ENCODE measurements around the gene CYB5R3. TPM values are rescaled to one million over a fixed set of nuclear protein-coding genes. Genes with fewer than 3 reads are reported as not detected.

CYB5R3 gene
- polyA plus RNA-seq, 1 of the 3 experiments (the other 2 are of a cell fraction): 106 TPM

DNA sequence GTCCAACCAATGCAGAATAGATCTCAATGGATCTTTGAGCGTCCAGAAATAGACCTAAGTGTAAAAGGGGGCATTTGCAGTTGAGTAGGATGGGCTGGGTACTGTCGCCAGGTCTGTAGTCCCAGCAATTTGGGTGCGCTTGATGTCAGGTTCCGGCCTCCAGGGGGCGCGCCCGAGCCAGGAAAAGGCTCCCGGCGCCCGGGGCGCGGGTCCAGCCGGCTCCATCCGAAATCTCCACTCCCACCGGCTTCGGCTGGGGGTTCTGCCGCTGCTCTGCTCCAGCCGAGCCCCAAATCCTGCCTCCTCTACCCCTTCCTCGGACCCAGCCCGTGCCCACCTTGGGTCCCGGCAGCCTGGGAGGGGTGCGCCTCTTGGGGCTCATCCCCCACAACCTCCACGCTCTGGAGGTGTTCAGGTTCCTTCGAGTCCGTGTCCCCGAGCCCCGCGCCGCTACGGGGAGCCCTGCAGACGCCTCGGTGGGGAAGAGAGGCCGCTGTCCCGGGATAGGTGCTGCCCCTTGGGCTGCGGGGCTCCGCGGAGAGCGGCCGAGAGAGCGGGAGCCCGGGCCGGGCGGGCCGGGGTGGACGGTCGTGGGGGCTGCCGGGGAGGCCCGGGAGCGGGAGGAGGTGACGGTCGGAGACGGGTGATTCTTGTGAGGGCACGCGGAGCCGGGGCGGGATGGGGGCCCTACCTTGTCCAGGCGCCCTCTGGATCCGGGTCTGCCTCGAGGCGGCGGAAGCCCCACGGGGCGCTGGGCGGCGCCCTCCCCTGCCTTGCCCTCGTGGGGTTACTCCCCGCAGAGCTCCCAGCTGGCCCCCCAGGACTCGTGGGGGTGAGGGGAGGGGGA is 13.0 kb upstream of the CYB5R3 start:
- 34% methylated on average over 6 of the region's 68 CpGs for WGBS (ENCODE audit: low lambda C conversion rate)

DNA sequence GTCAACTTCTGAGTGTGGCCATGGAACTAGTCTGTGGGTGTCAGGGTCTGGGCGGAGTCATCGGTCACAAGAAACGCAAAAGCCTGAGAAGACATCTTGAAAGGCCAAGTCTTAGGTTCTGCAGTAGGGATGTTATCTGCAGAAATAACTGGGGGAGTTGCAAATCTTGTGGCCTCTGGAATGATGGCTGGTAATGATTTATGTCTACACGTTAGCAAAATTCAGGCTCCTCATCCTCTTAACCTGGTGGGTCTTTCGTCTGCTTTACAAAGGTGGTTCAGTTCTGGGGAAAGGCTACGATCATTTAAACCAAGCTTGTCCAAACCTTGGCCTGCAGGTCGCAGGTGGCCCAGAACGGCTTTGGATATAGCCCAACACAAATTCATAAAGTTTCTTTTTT is 7.4 kb upstream of the CYB5R3 start:
- Histone ChIP-seq H3K9me3 (no peaks in the 10 kb centered on the region), H3K4me3 (ENCODE audit: low read depth in 2 of 2, low read length in 1 of 2) (no peak overlapping the region), H3F3A (replicated peaks; ENCODE audit: insufficient read depth) (no peaks in the 10 kb centered on the region), H3K36me3 (replicated peaks in 1 of 2; ENCODE audit: control insufficient read depth in 1 of 2, insufficient read depth in 2 of 2, low read length in 1 of 2) (no peaks in the 10 kb centered on the region), H3K4me1 (ENCODE audit: control insufficient read depth in 1 of 2, insufficient read depth in 2 of 2, low read depth in 1 of 2, low read length in 1 of 2) (no peaks in the 10 kb centered on the region), H3K9ac (no peak overlapping the region), H3K27me3 (ENCODE audit: insufficient read depth) (no peaks in the 10 kb centered on the region), H3K4me2 (no peak overlapping the region), H3K27ac (ENCODE audit: low read depth in 2 of 2, low read length in 1 of 2) (no peak overlapping the region), H4K20me1 (ENCODE audit: insufficient read depth) (no peaks in the 10 kb centered on the region), H3K79me2 (ENCODE audit: insufficient read depth) (no peaks in the 10 kb centered on the region), H3K9me2 (no peaks in the 10 kb centered on the region), H2AFZ (ENCODE audit: low read depth) (no peak overlapping the region)
- no peak for DNase-seq
- POLR2A ChIA-PET: no interaction called here
- CTCF ChIA-PET: no interaction called here
- WGBS (ENCODE audit: low lambda C conversion rate): 95% methylated on average over 6 of the region's 8 CpGs
- TF ChIP-seq FOXM1 (IDR thresholded peaks at IDR 0.05; ENCODE audit: low read depth) (no peak), NFIC (IDR thresholded peaks at IDR 0.05; ENCODE audit: borderline replicate concordance) (no peak), NRF1 (IDR thresholded peaks at IDR 0.05; ENCODE audit: low read depth, low read length) (no peak), RXRA (IDR thresholded peaks at IDR 0.05; ENCODE audit: borderline replicate concordance, low read depth) (no peak)
- TF ChIP-seq, protein P1, sequence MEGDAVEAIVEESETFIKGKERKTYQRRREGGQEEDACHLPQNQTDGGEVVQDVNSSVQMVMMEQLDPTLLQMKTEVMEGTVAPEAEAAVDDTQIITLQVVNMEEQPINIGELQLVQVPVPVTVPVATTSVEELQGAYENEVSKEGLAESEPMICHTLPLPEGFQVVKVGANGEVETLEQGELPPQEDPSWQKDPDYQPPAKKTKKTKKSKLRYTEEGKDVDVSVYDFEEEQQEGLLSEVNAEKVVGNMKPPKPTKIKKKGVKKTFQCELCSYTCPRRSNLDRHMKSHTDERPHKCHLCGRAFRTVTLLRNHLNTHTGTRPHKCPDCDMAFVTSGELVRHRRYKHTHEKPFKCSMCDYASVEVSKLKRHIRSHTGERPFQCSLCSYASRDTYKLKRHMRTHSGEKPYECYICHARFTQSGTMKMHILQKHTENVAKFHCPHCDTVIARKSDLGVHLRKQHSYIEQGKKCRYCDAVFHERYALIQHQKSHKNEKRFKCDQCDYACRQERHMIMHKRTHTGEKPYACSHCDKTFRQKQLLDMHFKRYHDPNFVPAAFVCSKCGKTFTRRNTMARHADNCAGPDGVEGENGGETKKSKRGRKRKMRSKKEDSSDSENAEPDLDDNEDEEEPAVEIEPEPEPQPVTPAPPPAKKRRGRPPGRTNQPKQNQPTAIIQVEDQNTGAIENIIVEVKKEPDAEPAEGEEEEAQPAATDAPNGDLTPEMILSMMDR (IDR thresholded peaks at IDR 0.05): no peak
- TF ChIP-seq, protein P2, sequence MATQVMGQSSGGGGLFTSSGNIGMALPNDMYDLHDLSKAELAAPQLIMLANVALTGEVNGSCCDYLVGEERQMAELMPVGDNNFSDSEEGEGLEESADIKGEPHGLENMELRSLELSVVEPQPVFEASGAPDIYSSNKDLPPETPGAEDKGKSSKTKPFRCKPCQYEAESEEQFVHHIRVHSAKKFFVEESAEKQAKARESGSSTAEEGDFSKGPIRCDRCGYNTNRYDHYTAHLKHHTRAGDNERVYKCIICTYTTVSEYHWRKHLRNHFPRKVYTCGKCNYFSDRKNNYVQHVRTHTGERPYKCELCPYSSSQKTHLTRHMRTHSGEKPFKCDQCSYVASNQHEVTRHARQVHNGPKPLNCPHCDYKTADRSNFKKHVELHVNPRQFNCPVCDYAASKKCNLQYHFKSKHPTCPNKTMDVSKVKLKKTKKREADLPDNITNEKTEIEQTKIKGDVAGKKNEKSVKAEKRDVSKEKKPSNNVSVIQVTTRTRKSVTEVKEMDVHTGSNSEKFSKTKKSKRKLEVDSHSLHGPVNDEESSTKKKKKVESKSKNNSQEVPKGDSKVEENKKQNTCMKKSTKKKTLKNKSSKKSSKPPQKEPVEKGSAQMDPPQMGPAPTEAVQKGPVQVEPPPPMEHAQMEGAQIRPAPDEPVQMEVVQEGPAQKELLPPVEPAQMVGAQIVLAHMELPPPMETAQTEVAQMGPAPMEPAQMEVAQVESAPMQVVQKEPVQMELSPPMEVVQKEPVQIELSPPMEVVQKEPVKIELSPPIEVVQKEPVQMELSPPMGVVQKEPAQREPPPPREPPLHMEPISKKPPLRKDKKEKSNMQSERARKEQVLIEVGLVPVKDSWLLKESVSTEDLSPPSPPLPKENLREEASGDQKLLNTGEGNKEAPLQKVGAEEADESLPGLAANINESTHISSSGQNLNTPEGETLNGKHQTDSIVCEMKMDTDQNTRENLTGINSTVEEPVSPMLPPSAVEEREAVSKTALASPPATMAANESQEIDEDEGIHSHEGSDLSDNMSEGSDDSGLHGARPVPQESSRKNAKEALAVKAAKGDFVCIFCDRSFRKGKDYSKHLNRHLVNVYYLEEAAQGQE (IDR thresholded peaks at IDR 0.05; ENCODE audit: low read depth, low read length): no peak
- TF ChIP-seq, protein P3, sequence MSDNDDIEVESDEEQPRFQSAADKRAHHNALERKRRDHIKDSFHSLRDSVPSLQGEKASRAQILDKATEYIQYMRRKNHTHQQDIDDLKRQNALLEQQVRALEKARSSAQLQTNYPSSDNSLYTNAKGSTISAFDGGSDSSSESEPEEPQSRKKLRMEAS (IDR thresholded peaks at IDR 0.05; ENCODE audit: low read depth): no peak
- TF ChIP-seq, protein P4, sequence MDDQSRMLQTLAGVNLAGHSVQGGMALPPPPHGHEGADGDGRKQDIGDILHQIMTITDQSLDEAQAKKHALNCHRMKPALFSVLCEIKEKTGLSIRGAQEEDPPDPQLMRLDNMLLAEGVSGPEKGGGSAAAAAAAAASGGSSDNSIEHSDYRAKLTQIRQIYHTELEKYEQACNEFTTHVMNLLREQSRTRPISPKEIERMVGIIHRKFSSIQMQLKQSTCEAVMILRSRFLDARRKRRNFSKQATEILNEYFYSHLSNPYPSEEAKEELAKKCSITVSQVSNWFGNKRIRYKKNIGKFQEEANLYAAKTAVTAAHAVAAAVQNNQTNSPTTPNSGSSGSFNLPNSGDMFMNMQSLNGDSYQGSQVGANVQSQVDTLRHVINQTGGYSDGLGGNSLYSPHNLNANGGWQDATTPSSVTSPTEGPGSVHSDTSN (IDR thresholded peaks at IDR 0.05): no peak

More for the DNA sequence above, 13.0 kb upstream of the CYB5R3 start:
- Histone ChIP-seq H3K4me2 (peak overlapping the region; percentile 78), H3F3A (replicated peaks; ENCODE audit: insufficient read depth) (no peaks in the 10 kb centered on the region), H3K79me2 (ENCODE audit: insufficient read depth) (no peaks in the 10 kb centered on the region), H4K20me1 (ENCODE audit: insufficient read depth) (no peaks in the 10 kb centered on the region), H3K9me2 (no peaks in the 10 kb centered on the region), H3K9ac (peak overlapping the region; percentile 46; the same call in 1 of the 2 replicates), H3K4me3 (ENCODE audit: low read depth in 2 of 2, low read length in 1 of 2) (peak overlapping the region; percentile 45 to 54), H2AFZ (ENCODE audit: low read depth) (peak overlapping the region; percentile 82; the same call in 1 of the 2 replicates), H3K9me3 (no peaks in the 10 kb centered on the region), H3K27ac (ENCODE audit: low read depth in 2 of 2, low read length in 1 of 2) (no peak overlapping the region), H3K36me3 (replicated peaks in 1 of 2; ENCODE audit: control insufficient read depth in 1 of 2, insufficient read depth in 2 of 2, low read length in 1 of 2) (no peaks in the 10 kb centered on the region), H3K4me1 (ENCODE audit: control insufficient read depth in 1 of 2, insufficient read depth in 2 of 2, low read depth in 1 of 2, low read length in 1 of 2) (no peaks in the 10 kb centered on the region; a peak in 1 of 4 replicates), H3K27me3 (ENCODE audit: insufficient read depth) (no peaks in the 10 kb centered on the region)
- ChIA-PET CTCF (interaction anchor here (1.0 to 2.3 kb wide), 6 partner anchors 9 to 371 kb away, joined by 3 to 8 read pairs (median 4); partner anchors contain the start of gene CYB5R3), POLR2A (no interaction called here)
- TF ChIP-seq, protein P5, sequence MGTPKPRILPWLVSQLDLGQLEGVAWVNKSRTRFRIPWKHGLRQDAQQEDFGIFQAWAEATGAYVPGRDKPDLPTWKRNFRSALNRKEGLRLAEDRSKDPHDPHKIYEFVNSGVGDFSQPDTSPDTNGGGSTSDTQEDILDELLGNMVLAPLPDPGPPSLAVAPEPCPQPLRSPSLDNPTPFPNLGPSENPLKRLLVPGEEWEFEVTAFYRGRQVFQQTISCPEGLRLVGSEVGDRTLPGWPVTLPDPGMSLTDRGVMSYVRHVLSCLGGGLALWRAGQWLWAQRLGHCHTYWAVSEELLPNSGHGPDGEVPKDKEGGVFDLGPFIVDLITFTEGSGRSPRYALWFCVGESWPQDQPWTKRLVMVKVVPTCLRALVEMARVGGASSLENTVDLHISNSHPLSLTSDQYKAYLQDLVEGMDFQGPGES (IDR thresholded peaks at IDR 0.05; ENCODE audit: low read depth, low read length): no peak
- TF ChIP-seq, protein P1 (IDR thresholded peaks at IDR 0.05): peak; percentile 69
- peak; percentile 67 for TF ChIP-seq RAD21 (IDR thresholded peaks at IDR 0.05; ENCODE audit: low read length)
- TF ChIP-seq SMC3 (IDR thresholded peaks at IDR 0.05; ENCODE audit: low read depth, low read length): peak; percentile 54
- DNase-seq: peak; percentile 88

Measured in SK-N-SH (cell line).